SK-N-SH treated with all-trans-retinoic acid at 6 μM for 48 hours (cell line): ENCODE measurements around the gene PCDH10.
A peak's percentile ranks its signal among the peaks of the same experiment; 100 is the strongest.

Experiments used
- ATAC-seq: fragments of 200-7000 bp; cut with Tn5 transposase; 3 replicates; pipeline ENCODE4 v1.9.1; 2020; ENCODE audit warnings: mild to moderate bottlenecking, moderate library complexity
- ARNTL ChIP-seq: fragments of 450-650 bp; formaldehyde crosslinking; IDR thresholded peaks from 2 replicates; pipeline ENCODE4 v1.5.0; 2020; ENCODE audit warnings: low read depth, mild to moderate bottlenecking, moderate library complexity, borderline replicate concordance
- CSDC2 ChIP-seq: fragments of 250-450 bp; sonication (Bioruptor Pico); IDR thresholded peaks from 2 replicates; pipeline ENCODE4 v1.5.0; 2020; ENCODE audit warnings: mild to moderate bottlenecking, moderate library complexity
- GLIS3 ChIP-seq: fragments of 250-450 bp; sonication (Bioruptor Pico); IDR thresholded peaks from 2 replicates; pipeline ENCODE4 v1.5.0; 2020; ENCODE audit warnings: mild to moderate bottlenecking, moderate library complexity
- ISL1 ChIP-seq: fragments of 250-450 bp; sonication (Bioruptor Pico); IDR thresholded peaks from 2 replicates; pipeline ENCODE4 v2.1.2; 2022; ENCODE audit warnings: mild to moderate bottlenecking, moderate library complexity
- OSR1 ChIP-seq: fragments of 250-450 bp; sonication (Bioruptor Pico); IDR thresholded peaks from 2 replicates; pipeline ENCODE4 v1.8.0; 2022; ENCODE audit warnings: moderate library complexity, mild to moderate bottlenecking, inconsistent platforms
- PPARA ChIP-seq: fragments of 250-450 bp; sonication (Bioruptor Pico); IDR thresholded peaks from 2 replicates; pipeline ENCODE4 v1.5.0; 2020; ENCODE audit warnings: mild to moderate bottlenecking, borderline replicate concordance
- RARB ChIP-seq: fragments of 250-450 bp; sonication (Bioruptor Pico); IDR thresholded peaks from 2 replicates; pipeline ENCODE4 v1.8.0; 2021; ENCODE audit warnings: mild to moderate bottlenecking, moderate library complexity
- TCF4 ChIP-seq: fragments of 250-450 bp; sonication (Bioruptor Pico); IDR thresholded peaks from 2 replicates; pipeline ENCODE4 v1.8.0; 2021; ENCODE audit warnings: mild to moderate bottlenecking, moderate library complexity, borderline replicate concordance
- TOX ChIP-seq: fragments of 250-450 bp; sonication (Bioruptor Pico); IDR thresholded peaks from 2 replicates; pipeline ENCODE4 v1.8.0; 2021; ENCODE audit warnings: mild to moderate bottlenecking, moderate library complexity, borderline replicate concordance
- ZC3H10 ChIP-seq: fragments of 250-450 bp; sonication (Bioruptor Pico); IDR thresholded peaks from 2 replicates; pipeline ENCODE4 v1.5.1; 2021; ENCODE audit warnings: mild to moderate bottlenecking, moderate library complexity
- ZFP3 ChIP-seq: fragments of 250-450 bp; sonication (Bioruptor Pico); IDR thresholded peaks from 2 replicates; pipeline ENCODE4 v1.5.0; 2020; ENCODE audit warnings: mild to moderate bottlenecking, moderate library complexity
- ZFP30 ChIP-seq: fragments of 450-650 bp; formaldehyde crosslinking; IDR thresholded peaks from 2 replicates; pipeline ENCODE4 v1.5.0; 2022; ENCODE audit warnings: mild to moderate bottlenecking, moderate library complexity
- ZNF70 ChIP-seq: fragments of 450-650 bp; formaldehyde crosslinking; IDR thresholded peaks from 2 replicates; pipeline ENCODE4 v1.5.0; 2020; ENCODE audit warnings: mild to moderate bottlenecking, moderate library complexity
- ZNF8 ChIP-seq: fragments of 450-650 bp; formaldehyde crosslinking; IDR thresholded peaks from 2 replicates; pipeline ENCODE4 v1.5.0; 2020; ENCODE audit warnings: mild to moderate bottlenecking, moderate library complexity
- TF ChIP-seq, protein P1 (sequence below): fragments of 250-450 bp; sonication (Bioruptor Pico); IDR thresholded peaks from 2 replicates; pipeline ENCODE4 v1.5.0; 2020; ENCODE audit warnings: mild to moderate bottlenecking, moderate library complexity
- TF ChIP-seq, protein P2 (sequence below): fragments of 250-450 bp; sonication (Bioruptor Pico); IDR thresholded peaks from 2 replicates; pipeline ENCODE4 v1.8.0; 2020; ENCODE audit warnings: mild to moderate bottlenecking, moderate library complexity, borderline replicate concordance
- TF ChIP-seq, protein P3 (sequence below): fragments of 250-450 bp; sonication (Bioruptor Pico); IDR thresholded peaks from 2 replicates; pipeline ENCODE4 v1.5.1; 2020; ENCODE audit warnings: low read depth, mild to moderate bottlenecking, moderate library complexity
- TF ChIP-seq, protein P4 (sequence below): fragments of 250-450 bp; sonication (Bioruptor Pico); IDR thresholded peaks from 2 replicates; pipeline ENCODE4 v1.8.0; 2021; ENCODE audit warnings: low read depth, mild to moderate bottlenecking, moderate library complexity, borderline replicate concordance
- TF ChIP-seq, protein P5 (sequence below): fragments of 250-450 bp; sonication (Bioruptor Pico); IDR thresholded peaks from 2 replicates; pipeline ENCODE4 v1.5.1; 2021; ENCODE audit warnings: mild to moderate bottlenecking, moderate library complexity

PCDH10 gene

DNA sequence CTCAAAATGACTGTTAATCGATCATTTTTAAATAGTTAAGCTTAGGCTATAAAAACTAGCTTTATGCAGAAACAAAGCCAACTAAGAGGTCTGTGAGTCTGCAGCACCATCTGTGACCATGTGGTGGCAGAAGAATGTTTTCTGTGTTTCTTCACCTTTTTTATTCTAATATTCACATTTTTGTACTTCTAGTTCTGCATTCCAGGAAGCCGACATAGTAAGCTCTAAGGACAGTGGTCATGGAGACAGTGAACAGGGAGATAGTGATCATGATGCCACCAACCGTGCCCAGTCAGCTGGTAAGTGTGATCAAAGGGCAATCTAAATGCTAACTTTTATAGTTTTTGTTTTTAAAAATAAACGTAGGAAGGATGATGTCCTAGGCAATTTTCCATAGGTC is 5.6 kb downstream of the PCDH10 start:
- peak; percentile 18; the same call in 1 of the 3 replicates for ATAC-seq
- TF ChIP-seq ZNF70: no peak
- TF ChIP-seq RARB: no peak
- TF ChIP-seq, protein P1, sequence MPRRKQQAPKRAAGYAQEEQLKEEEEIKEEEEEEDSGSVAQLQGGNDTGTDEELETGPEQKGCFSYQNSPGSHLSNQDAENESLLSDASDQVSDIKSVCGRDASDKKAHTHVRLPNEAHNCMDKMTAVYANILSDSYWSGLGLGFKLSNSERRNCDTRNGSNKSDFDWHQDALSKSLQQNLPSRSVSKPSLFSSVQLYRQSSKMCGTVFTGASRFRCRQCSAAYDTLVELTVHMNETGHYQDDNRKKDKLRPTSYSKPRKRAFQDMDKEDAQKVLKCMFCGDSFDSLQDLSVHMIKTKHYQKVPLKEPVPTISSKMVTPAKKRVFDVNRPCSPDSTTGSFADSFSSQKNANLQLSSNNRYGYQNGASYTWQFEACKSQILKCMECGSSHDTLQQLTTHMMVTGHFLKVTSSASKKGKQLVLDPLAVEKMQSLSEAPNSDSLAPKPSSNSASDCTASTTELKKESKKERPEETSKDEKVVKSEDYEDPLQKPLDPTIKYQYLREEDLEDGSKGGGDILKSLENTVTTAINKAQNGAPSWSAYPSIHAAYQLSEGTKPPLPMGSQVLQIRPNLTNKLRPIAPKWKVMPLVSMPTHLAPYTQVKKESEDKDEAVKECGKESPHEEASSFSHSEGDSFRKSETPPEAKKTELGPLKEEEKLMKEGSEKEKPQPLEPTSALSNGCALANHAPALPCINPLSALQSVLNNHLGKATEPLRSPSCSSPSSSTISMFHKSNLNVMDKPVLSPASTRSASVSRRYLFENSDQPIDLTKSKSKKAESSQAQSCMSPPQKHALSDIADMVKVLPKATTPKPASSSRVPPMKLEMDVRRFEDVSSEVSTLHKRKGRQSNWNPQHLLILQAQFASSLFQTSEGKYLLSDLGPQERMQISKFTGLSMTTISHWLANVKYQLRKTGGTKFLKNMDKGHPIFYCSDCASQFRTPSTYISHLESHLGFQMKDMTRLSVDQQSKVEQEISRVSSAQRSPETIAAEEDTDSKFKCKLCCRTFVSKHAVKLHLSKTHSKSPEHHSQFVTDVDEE: no peak
- no peak for TF ChIP-seq ZFP30 (CRISPR knock-in tag)
- TF ChIP-seq ISL1 (CRISPR knock-in tag): no peak
- no peak for TF ChIP-seq GLIS3 (CRISPR knock-in tag)
- TF ChIP-seq ZNF8 (CRISPR knock-in tag): no peak
- TF ChIP-seq, protein P2, sequence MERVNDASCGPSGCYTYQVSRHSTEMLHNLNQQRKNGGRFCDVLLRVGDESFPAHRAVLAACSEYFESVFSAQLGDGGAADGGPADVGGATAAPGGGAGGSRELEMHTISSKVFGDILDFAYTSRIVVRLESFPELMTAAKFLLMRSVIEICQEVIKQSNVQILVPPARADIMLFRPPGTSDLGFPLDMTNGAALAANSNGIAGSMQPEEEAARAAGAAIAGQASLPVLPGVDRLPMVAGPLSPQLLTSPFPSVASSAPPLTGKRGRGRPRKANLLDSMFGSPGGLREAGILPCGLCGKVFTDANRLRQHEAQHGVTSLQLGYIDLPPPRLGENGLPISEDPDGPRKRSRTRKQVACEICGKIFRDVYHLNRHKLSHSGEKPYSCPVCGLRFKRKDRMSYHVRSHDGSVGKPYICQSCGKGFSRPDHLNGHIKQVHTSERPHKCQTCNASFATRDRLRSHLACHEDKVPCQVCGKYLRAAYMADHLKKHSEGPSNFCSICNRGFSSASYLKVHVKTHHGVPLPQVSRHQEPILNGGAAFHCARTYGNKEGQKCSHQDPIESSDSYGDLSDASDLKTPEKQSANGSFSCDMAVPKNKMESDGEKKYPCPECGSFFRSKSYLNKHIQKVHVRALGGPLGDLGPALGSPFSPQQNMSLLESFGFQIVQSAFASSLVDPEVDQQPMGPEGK: no peak
- TF ChIP-seq, protein P3, sequence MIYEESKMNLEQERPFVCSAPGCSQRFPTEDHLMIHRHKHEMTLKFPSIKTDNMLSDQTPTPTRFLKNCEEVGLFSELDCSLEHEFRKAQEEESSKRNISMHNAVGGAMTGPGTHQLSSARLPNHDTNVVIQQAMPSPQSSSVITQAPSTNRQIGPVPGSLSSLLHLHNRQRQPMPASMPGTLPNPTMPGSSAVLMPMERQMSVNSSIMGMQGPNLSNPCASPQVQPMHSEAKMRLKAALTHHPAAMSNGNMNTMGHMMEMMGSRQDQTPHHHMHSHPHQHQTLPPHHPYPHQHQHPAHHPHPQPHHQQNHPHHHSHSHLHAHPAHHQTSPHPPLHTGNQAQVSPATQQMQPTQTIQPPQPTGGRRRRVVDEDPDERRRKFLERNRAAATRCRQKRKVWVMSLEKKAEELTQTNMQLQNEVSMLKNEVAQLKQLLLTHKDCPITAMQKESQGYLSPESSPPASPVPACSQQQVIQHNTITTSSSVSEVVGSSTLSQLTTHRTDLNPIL (CRISPR knock-in tag): no peak

DNA sequence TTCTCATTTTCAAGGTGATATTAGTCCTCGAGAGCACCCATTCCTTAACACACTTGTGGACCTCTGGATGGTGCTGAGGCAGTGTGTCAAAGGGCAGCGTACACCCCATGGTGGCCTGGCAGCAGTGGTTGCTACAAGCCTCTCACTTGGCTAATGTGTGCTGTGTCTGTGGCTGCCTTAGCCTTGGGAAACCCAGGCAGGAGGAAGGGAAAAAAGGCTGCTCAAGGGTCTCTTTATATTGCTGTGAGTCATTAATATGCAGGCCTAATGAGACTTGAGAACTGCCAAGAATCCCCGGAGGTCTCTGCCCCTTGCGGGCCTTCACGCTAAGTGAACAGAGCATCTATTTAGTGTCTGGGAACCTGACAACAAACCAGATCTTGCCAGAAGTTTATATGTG is 7.0 kb downstream of the PCDH10 start:
- TF ChIP-seq, protein P4, sequence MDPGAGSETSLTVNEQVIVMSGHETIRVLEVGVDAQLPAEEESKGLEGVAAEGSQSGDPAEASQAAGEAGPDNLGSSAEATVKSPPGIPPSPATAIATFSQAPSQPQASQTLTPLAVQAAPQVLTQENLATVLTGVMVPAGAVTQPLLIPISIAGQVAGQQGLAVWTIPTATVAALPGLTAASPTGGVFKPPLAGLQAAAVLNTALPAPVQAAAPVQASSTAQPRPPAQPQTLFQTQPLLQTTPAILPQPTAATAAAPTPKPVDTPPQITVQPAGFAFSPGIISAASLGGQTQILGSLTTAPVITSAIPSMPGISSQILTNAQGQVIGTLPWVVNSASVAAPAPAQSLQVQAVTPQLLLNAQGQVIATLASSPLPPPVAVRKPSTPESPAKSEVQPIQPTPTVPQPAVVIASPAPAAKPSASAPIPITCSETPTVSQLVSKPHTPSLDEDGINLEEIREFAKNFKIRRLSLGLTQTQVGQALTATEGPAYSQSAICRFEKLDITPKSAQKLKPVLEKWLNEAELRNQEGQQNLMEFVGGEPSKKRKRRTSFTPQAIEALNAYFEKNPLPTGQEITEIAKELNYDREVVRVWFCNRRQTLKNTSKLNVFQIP: no peak
- no peak for TF ChIP-seq RARB
- no peak for TF ChIP-seq OSR1 (CRISPR knock-in tag)
- no peak for TF ChIP-seq ZFP3 (CRISPR knock-in tag)
- TF ChIP-seq TOX (CRISPR knock-in tag): no peak
- no peak for TF ChIP-seq ZFP30 (CRISPR knock-in tag)
- TF ChIP-seq ZNF8 (CRISPR knock-in tag): no peak
- TF ChIP-seq ARNTL: no peak
- TF ChIP-seq ZNF70: no peak
- TF ChIP-seq, protein P3 (CRISPR knock-in tag): no peak
- no peak for TF ChIP-seq CSDC2 (CRISPR knock-in tag)
- TF ChIP-seq, protein P1: no peak
- no peak for TF ChIP-seq PPARA (CRISPR knock-in tag)
- TF ChIP-seq GLIS3 (CRISPR knock-in tag): no peak
- TF ChIP-seq, protein P5, sequence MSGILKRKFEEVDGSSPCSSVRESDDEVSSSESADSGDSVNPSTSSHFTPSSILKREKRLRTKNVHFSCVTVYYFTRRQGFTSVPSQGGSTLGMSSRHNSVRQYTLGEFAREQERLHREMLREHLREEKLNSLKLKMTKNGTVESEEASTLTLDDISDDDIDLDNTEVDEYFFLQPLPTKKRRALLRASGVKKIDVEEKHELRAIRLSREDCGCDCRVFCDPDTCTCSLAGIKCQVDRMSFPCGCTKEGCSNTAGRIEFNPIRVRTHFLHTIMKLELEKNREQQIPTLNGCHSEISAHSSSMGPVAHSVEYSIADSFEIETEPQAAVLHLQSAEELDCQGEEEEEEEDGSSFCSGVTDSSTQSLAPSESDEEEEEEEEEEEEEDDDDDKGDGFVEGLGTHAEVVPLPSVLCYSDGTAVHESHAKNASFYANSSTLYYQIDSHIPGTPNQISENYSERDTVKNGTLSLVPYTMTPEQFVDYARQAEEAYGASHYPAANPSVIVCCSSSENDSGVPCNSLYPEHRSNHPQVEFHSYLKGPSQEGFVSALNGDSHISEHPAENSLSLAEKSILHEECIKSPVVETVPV: no peak
- no peak; the same call in 1 of the 2 replicates for TF ChIP-seq ZC3H10 (CRISPR knock-in tag)
- TF ChIP-seq TCF4 (CRISPR knock-in tag): no peak
- no peak for TF ChIP-seq ISL1 (CRISPR knock-in tag)
- TF ChIP-seq, all 23 proteins: peak for 0
- ATAC-seq: no peak
